DOHH2 (cell line): ENCODE measurements around the gene EVA1C.

ENCODE experiments used
- EZH2phosphoT487 ChIP-seq: fragments of 200-600 bp; sonication (generic); IDR thresholded peaks from 2 replicates; pipeline ENCODE4 v1.6.1; 2017; ENCODE audit warnings: borderline replicate concordance, mild to moderate bottlenecking, antibody characterized with exemption, low read length, moderate library complexity, mixed read lengths
- TF ChIP-seq, protein P1 (sequence below): fragments of 200-600 bp; sonication (generic); IDR thresholded peaks from one replicate; pipeline ENCODE4 v1.5.1; 2014; ENCODE audit warnings: antibody characterized with exemption, mild to moderate bottlenecking, low read depth, low read length; ENCODE audit not compliant: poor library complexity, severe bottlenecking

DNA sequence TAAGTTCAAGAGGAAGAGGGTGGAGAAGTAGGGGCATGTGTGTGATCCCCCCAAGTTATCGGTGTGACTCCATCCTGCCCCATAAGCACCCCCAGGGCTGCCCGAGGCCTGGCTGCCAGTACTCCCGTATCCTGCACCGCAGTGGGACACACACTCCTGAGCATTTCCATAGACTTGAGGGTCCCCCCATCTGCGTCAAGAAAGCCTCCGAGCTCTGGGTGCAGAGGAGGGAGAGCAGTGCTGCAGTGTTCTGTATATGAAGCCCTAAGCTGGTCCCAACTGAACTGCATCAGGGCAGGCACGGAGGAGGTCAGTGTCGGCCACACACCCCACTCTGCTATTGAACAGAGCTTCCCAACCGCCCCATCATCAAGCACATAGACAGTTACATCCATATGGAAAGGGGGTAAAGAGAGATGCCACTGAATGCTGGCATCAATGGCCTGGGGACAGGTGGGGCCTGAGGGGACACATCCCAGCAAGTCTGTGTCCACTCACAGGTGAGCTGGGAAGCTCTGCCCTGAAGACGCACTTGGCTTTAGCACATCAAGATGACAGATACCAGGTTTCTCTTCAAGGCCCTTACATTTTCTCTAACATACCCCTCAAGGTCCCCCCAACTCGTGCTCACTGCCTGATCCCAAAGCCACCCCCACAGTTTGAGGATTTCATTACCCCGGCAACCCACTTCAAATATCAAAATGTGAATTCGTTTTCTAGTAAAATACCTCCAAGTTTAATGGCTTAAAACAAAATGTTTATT lies 64.3 kb downstream of the EVA1C start:
- TF ChIP-seq, protein P1, sequence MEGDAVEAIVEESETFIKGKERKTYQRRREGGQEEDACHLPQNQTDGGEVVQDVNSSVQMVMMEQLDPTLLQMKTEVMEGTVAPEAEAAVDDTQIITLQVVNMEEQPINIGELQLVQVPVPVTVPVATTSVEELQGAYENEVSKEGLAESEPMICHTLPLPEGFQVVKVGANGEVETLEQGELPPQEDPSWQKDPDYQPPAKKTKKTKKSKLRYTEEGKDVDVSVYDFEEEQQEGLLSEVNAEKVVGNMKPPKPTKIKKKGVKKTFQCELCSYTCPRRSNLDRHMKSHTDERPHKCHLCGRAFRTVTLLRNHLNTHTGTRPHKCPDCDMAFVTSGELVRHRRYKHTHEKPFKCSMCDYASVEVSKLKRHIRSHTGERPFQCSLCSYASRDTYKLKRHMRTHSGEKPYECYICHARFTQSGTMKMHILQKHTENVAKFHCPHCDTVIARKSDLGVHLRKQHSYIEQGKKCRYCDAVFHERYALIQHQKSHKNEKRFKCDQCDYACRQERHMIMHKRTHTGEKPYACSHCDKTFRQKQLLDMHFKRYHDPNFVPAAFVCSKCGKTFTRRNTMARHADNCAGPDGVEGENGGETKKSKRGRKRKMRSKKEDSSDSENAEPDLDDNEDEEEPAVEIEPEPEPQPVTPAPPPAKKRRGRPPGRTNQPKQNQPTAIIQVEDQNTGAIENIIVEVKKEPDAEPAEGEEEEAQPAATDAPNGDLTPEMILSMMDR: no peak
- no peak for TF ChIP-seq EZH2phosphoT487
